NCI-H1092 (cell line): Measurements from ENCODE around the gene OTOS.
A peak's percentile ranks its signal among the peaks of the same experiment; 100 is the strongest.

Experiments used
- DNase-seq: peaks from one replicate; lab custom pipeline; 2025; lab: John Stamatoyannopoulos, UW

The OTOS gene

GRCh38 chr2:240136013-240136670 is 4.3 kb downstream of the OTOS start, which contains the start of gene COPS9:
Gene COPS9 (minus strand): TSS chr2:240136305. CDS start chr2:240136284, 21 bp downstream.
- peak; percentile 61 for DNase-seq

GRCh38 chr2:240135706-240136012 is 4.8 kb downstream of the OTOS start:
- DNase-seq: no peak

GRCh38 chr2:240134956-240135520 is 5.4 kb downstream of the OTOS start:
- DNase-seq: no peak

GRCh38 chr2:240134466-240134865 is 6.0 kb downstream of the OTOS start:
- DNase-seq: no peak

- DNase-seq: no peak
Measured at GRCh38 chr2:240133401-240133800, 7.1 kb downstream of the OTOS start.

GRCh38 chr2:240132651-240132980 is 7.8 kb downstream of the OTOS start:
- no peak for DNase-seq

GRCh38 chr2:240131941-240132650 is 8.4 kb downstream of the OTOS start:
- DNase-seq: no peak

- DNase-seq: no peak
Measured at GRCh38 chr2:240131296-240131695, 9.2 kb downstream of the OTOS start.

GRCh38 chr2:240130393-240131195 is 9.9 kb downstream of the OTOS start:
- DNase-seq: no peak

GRCh38 chr2:240129731-240130392 is 10.6 kb downstream of the OTOS start:
- no peak for DNase-seq

GRCh38 chr2:240129311-240129710 is 11.1 kb downstream of the OTOS start:
- no peak for DNase-seq

GRCh38 chr2:240128608-240129145 is 11.8 kb downstream of the OTOS start:
- no peak for DNase-seq

GRCh38 chr2:240127911-240128607 is 12.4 kb downstream of the OTOS start:
- DNase-seq: no peak

- DNase-seq: no peak
Measured at GRCh38 chr2:240127191-240127750, 13.2 kb downstream of the OTOS start.

GRCh38 chr2:240126731-240127130 is 13.7 kb downstream of the OTOS start:
- no peak for DNase-seq

- DNase-seq: no peak
Measured at GRCh38 chr2:240125742-240126141, 14.7 kb downstream of the OTOS start.

- DNase-seq: no peak
Measured at GRCh38 chr2:240124651-240125030, 15.8 kb downstream of the OTOS start.

GRCh38 chr2:240123821-240124650 is 16.4 kb downstream of the OTOS start:
- DNase-seq: no peak

GRCh38 chr2:240121675-240122074 is 18.8 kb downstream of the OTOS start:
- DNase-seq: no peak

GRCh38 chr2:240121190-240121589 is 19.3 kb downstream of the OTOS start:
- DNase-seq: no peak
